Left ventricle myocardium superior (tissue), 1 donor: ENCODE data around the gene HMOX1. TPM values are rescaled to one million over a fixed set of nuclear protein-coding genes. Genes with fewer than 3 reads are reported as not detected.
A peak's percentile ranks its signal among the peaks of the same experiment; 100 is the strongest.
"Not testable (repeated sequence)": the region's sequence is repeated elsewhere in the genome, so short reads cannot be mapped to it uniquely, and the experiment has no call there.

Source experiments
- ATAC-seq: fragments of 200-7000 bp; cut with Tn5 transposase; one replicate; pipeline ENCODE4 v1.9.1; 2020; ENCODE audit warnings: mild to moderate bottlenecking, moderate library complexity
- DNase-seq: peaks from one replicate; pipeline ENCODE4 v3.0.0-alpha.2; 2020
- intact Hi-C: fragments of 100-400 bp; cut with micrococcal nuclease; formaldehyde crosslinking; loops from one replicate; pipeline ENCODE4 v1.11.0; 2022
- total RNA-seq: library from RNA; stranded (reverse); fragmentation: NEBNext Ultra II Directional; extraction: Animal tissue kit (Norgen Biotek cat#: 25700); gene quantifications from one replicate; pipeline ENCODE4 v1.2.1, GENCODE V29; 2021
- donor health status: DM: no; HTN: yes; CAD: no; lungs with severe emphysema.

The HMOX1 gene
- total RNA-seq, 1 donor from 2014 or later, result 3.8 TPM

- intact Hi-C loops, result no loop called here
- DNase-seq, result peak; percentile 88
- peak; percentile 55 for ATAC-seq
Measured at GRCh38 chr22:35376728-35377472, 4.0 kb upstream of the HMOX1 start.

- DNase-seq (no peak), ATAC-seq (no peak)
- intact Hi-C loops, result no loop called here
Measured at GRCh38 chr22:35377735-35378134, 3.2 kb upstream of the HMOX1 start.

- intact Hi-C loops, result no loop called here
- ATAC-seq (no peak), DNase-seq (no peak)
Measured at GRCh38 chr22:35378621-35379020, 2.3 kb upstream of the HMOX1 start.

GRCh38 chr22:35379146-35379993, 1.5 kb upstream of the HMOX1 start:
- intact Hi-C loops, result no loop called here
- DNase-seq (no peak), ATAC-seq (no peak)

GRCh38 chr22:35380013-35380412, 883 bp upstream of the HMOX1 start:
- ATAC-seq (no peak), DNase-seq (no peak)
- intact Hi-C loops, result no loop called here

- intact Hi-C loops, result no loop called here
- ATAC-seq (peak; percentile 3), DNase-seq (no peak)
Measured at GRCh38 chr22:35381424-35382009, 621 bp downstream of the HMOX1 start.

GRCh38 chr22:35383679-35384071, 2.8 kb downstream of the HMOX1 start:
- intact Hi-C loops, result no loop called here
- no peak for ATAC-seq
- DNase-seq, result no peak

GRCh38 chr22:35384527-35384926, 3.6 kb downstream of the HMOX1 start:
- no peak for ATAC-seq
- intact Hi-C loops, result no loop called here
- DNase-seq, result no peak

GRCh38 chr22:35384975-35385588, 4.2 kb downstream of the HMOX1 start:
- DNase-seq (no peak), ATAC-seq (no peak)
- intact Hi-C loops, result no loop called here

GRCh38 chr22:35386670-35387288, 5.9 kb downstream of the HMOX1 start:
- ATAC-seq, result no peak
- no peak for DNase-seq
- intact Hi-C loops, result no loop called here

- intact Hi-C loops, result no loop called here
- DNase-seq, result no peak
- ATAC-seq, result no peak
Measured at GRCh38 chr22:35390933-35391332, 10.0 kb downstream of the HMOX1 start.

GRCh38 chr22:35392357-35392756, 11.5 kb downstream of the HMOX1 start:
- intact Hi-C loops, result no loop called here

GRCh38 chr22:35393116-35394010, 12.5 kb downstream of the HMOX1 start:
- DNase-seq (no peak), ATAC-seq (no peak)
- intact Hi-C loops, result no loop called here

More at GRCh38 chr22:35392357-35392756, 11.5 kb downstream of the HMOX1 start:
- DNase-seq (no peak), ATAC-seq (no peak)

GRCh38 chr22:35394011-35394312, 13.1 kb downstream of the HMOX1 start:
- intact Hi-C loops, result no loop called here
- ATAC-seq (no peak), DNase-seq (no peak)

- intact Hi-C loops, result no loop called here
- ATAC-seq (no peak), DNase-seq (no peak)
Measured at GRCh38 chr22:35394810-35395563, 14.1 kb downstream of the HMOX1 start.

GRCh38 chr22:35396622-35397021, 15.7 kb downstream of the HMOX1 start:
- ATAC-seq, DNase-seq, intact Hi-C loops: not testable (repeated sequence)

GRCh38 chr22:35397095-35397904, 16.4 kb downstream of the HMOX1 start:
- ATAC-seq (no peak), DNase-seq (no peak)
- intact Hi-C loops, result no loop called here
